PC-9 (cell line): ENCODE measurements around the gene AP1G2.

ENCODE experiments used
- CTCF ChIP-seq: fragments of 200-600 bp; sonication (generic); conservative IDR thresholded peaks from 2 replicates; pipeline ENCODE4 v1.6.1; 2017; ENCODE audit warnings: mixed run types, antibody characterized with exemption, mild to moderate bottlenecking, moderate library complexity
- EZH2 ChIP-seq: fragments of 200-600 bp; sonication (generic); IDR thresholded peaks from 2 replicates; pipeline ENCODE4 v1.8.0; 2017; ENCODE audit warnings: antibody characterized with exemption, low read depth

GRCh38 chr14:23542261-23542660, 25.3 kb downstream of the AP1G2 start:
- TF ChIP-seq CTCF (no peak), EZH2 (no peak)
